ENCODE data around the gene RUBCNL.
A peak's percentile ranks its signal among the peaks of the same experiment; 100 is the strongest.

Gene RUBCNL

DNA sequence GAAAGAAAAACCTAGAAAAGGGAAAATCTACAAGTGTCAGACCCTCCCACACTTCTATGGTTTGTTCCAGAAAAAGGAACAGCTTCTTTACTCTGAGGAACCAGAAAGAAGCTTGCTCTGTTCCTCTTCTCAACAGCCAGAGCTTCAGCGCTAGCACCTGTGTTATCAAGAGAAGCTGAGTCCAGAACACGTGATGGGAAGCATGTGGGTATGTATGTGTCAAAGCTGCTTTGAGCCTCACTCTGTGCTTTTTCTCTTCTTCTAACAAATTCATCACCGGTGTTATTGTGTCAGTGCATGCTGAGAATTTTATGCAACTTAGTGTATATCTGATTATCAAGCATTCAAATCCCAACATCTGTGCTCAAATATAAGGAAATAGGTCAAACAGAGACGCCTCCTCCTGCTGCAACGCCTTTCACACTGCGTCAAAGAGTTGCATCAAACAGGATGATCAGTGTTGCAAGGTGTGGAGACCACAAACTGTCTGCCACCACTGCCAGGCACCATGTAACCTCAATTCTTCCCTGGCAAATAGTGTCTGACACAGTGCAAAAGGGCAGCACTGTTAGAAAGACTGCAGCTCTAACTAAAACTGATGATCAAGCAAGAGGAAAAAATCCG lies 91.4 kb downstream of the RUBCNL start:
- Histone ChIP-seq H3K4me3 (ENCODE audit: low read depth, low read length) (no peak overlapping the region), H3K9ac (peak overlapping the region; percentile 6), H3K27ac (peak overlapping the region; percentile 97), H3K27me3 (ENCODE audit: control insufficient read depth, insufficient read depth, low read length) (no peaks in the 10 kb centered on the region), H3K36me3 (ENCODE audit: control insufficient read depth, insufficient read depth, low read length) (no peaks in the 10 kb centered on the region), H2AFZ (peak overlapping the region; percentile 42), H3K4me2 (ENCODE audit: low read length) (peak overlapping the region; percentile 54), H3K79me2 (no peaks in the 10 kb centered on the region), H3K4me1 (peaks cover 19% of the 10 kb centered on the region), H3K9me3 (ENCODE audit: control insufficient read depth, low read length) (no peaks in the 10 kb centered on the region)
- TF ChIP-seq, protein P1, sequence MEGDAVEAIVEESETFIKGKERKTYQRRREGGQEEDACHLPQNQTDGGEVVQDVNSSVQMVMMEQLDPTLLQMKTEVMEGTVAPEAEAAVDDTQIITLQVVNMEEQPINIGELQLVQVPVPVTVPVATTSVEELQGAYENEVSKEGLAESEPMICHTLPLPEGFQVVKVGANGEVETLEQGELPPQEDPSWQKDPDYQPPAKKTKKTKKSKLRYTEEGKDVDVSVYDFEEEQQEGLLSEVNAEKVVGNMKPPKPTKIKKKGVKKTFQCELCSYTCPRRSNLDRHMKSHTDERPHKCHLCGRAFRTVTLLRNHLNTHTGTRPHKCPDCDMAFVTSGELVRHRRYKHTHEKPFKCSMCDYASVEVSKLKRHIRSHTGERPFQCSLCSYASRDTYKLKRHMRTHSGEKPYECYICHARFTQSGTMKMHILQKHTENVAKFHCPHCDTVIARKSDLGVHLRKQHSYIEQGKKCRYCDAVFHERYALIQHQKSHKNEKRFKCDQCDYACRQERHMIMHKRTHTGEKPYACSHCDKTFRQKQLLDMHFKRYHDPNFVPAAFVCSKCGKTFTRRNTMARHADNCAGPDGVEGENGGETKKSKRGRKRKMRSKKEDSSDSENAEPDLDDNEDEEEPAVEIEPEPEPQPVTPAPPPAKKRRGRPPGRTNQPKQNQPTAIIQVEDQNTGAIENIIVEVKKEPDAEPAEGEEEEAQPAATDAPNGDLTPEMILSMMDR (IDR thresholded peaks at IDR 0.05): no peak

DNA sequence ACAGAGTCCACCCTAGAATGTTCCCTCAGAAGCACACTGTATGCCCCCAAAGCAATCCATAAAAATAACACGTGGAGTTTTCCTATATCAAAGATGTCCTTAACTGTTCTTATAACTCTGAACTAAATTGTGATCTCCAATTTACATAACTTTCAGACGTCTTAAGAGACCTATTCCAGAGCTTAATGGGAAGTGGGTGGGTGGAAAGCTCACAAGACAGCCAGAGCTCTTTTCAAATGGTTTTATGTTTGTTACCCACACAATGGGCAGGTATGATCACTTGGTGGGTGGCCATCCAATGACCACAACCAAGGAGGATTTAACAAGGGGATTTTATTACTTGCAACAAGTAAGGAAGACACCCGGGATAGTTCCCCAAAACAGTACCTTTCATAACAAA lies 93.6 kb downstream of the RUBCNL start:
- Histone ChIP-seq H3K4me2 (ENCODE audit: low read length) (no peak overlapping the region), H3K79me2 (no peaks in the 10 kb centered on the region), H3K27me3 (ENCODE audit: control insufficient read depth, insufficient read depth, low read length) (no peaks in the 10 kb centered on the region), H3K27ac (no peak overlapping the region), H3K4me3 (ENCODE audit: low read depth, low read length) (no peak overlapping the region), H2AFZ (peak overlapping the region; percentile 22), H3K4me1 (peaks cover 21% of the 10 kb centered on the region), H3K36me3 (ENCODE audit: control insufficient read depth, insufficient read depth, low read length) (no peaks in the 10 kb centered on the region), H3K9ac (no peak overlapping the region), H3K9me3 (ENCODE audit: control insufficient read depth, low read length) (no peaks in the 10 kb centered on the region)
- TF ChIP-seq, protein P1 (IDR thresholded peaks at IDR 0.05): no peak
